Activated T-cell treated with anti-CD3 and anti-CD28 coated beads, Interleukin-2, amount 50 U/mL, for 24 hours (primary cell): ENCODE data around the gene KCTD2.

ENCODE experiments used
- DNase-seq: peaks from one replicate; pipeline ENCODE4 v3.0.0-alpha.2; 2020
- H3K27ac Mint-ChIP-seq: 2 replicates; pipeline ENCODE4 v1.8.0; 2020; ENCODE audit warnings: mild to moderate bottlenecking, mixed read lengths
- H3K27me3 Mint-ChIP-seq: 2 replicates; pipeline ENCODE4 v1.8.0; 2020; ENCODE audit warnings: mixed read lengths
- H3K36me3 Mint-ChIP-seq: 2 replicates; pipeline ENCODE4 v1.8.0; 2020; ENCODE audit warnings: low read depth, mixed read lengths
- H3K4me1 Mint-ChIP-seq: 2 replicates; pipeline ENCODE4 v1.8.0; 2020; ENCODE audit warnings: low read depth, mixed read lengths
- H3K4me3 Mint-ChIP-seq: 2 replicates; pipeline ENCODE4 v1.8.0; 2020; ENCODE audit warnings: mild to moderate bottlenecking, moderate library complexity, mixed read lengths
- H3K9me3 Mint-ChIP-seq: 2 replicates; pipeline ENCODE4 v1.8.0; 2020; ENCODE audit warnings: mixed read lengths

Gene KCTD2

DNA sequence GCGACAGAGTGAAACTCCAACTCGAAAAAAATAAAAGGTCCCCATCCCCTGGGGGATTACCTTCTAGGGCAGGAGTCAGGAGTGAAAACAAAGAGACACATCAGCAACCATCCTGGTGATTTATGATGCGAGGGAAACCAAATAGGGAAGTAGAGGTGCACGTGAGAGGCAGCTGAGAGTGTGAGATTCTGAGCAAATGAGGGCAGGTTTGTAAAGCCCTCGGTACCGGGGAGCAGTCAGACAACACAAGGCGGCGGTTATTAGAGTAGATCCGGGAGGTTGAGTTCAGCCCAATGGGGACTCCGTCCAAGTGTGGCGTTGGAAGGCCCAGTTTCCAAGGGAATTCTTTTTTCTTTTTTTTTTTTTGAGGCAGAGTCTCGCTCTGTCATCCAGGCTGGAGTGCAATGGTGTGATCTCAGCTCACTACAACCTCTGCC, 55.4 kb downstream of the KCTD2 start:
- no peak for DNase-seq
- peaks cover 1% of the 10 kb centered on the region for H3K36me3 Mint-ChIP-seq
- H3K4me3 Mint-ChIP-seq, result no peak overlapping the region
- H3K27me3 Mint-ChIP-seq, result no peaks in the 10 kb centered on the region
- H3K27ac Mint-ChIP-seq, result no peak overlapping the region
- no peaks in the 10 kb centered on the region for H3K4me1 Mint-ChIP-seq
- H3K9me3 Mint-ChIP-seq, result no peaks in the 10 kb centered on the region

DNA sequence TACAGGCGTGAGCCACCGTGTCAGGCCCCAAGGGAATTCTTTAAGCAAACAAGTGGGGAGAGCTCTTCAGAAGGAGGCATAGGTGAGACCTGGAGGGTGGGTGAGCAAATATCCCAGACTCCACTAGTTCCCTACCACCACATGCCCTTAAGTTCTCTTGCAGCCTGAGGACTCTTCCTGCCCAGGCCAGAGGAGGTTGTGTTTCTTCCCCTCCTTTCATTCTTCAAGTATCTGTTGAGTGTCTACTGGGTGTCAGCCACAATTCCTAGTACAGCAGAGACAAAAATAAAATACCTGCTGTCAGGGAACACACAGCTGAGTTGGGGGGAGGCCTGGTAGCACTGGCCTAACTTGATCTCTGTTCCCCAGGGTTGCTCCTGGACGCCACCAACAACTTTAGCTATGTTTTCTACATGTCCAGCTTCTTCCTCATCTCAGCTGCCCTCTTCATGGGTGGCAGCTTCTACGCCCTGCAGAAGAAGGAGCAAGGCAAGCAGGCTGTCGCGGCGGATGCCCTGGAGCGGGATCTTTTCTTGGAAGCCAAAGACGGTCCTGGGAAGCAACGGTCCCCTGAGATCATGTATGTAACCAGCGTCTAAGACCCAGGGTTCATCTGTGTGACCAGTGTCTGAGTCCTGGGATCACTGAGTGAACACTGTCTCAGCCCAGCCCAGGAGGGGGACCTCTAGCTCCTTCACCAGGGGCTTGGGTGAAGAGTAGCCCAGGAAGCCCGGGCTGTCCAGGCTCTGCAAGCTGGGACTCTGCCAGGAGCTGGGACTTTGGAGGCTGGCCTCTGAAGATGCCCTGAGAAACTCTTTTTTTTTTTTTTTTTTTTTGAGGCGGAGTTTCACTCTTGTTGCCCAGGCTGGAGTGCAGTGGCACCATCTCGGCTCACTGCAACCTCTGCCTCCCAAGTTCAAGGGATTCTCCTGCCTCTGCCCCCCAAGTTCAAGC, 56.9 kb downstream of the KCTD2 start:
- Mint-ChIP-seq H3K27ac (peak overlapping the region; percentile 55), H3K4me3 (no peak overlapping the region), H3K9me3 (no peaks in the 10 kb centered on the region), H3K4me1 (peaks cover 5% of the 10 kb centered on the region), H3K36me3 (peaks cover 1% of the 10 kb centered on the region), H3K27me3 (no peaks in the 10 kb centered on the region)
- no peak for DNase-seq

DNA sequence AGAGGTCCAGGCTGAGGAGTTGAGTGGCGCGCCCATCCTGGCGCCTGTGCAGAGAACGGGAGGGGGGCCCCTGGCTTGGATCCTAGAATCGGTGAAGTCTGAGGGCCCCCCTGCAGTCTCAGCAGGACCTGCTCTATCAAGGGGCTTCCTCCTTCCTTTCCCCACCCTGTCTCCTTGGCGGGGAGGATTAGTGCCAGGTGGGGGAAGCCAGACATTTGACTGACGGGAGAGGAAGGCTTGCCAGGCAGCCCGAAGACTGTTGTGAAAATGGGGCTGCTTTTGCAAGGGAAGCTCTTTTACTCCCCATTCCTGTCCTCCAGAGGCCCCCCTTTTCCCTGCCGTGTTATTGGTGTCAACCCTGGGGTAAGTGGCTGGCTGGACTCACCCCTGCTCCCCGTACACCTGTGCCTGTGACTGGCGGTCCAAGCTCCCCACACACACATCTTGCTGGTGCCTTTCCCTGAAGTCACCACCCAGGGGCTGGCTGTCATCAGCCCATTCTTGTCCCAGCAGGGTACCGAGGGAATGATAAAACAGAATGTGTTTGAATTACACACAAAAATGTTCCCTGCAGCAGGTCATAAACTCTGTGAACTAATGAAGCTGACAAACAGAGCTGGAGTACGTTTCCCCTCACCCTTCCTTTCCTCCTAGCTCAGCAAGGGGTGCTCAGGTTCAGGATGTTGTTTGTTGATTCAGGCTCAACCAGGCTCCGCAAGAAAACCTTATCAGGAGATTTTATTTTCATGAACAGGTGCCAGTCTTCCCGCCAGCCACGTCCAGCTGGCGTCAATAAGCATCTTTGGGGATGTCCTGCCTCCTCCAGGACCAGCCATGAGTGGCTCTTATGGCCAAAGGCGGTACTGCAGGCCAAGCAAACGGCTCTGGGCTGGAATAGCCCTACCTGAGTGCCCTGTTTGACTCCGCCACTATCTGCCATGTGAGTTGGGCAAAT, 58.4 kb downstream of the KCTD2 start:
- Mint-ChIP-seq H3K36me3 (peaks cover 3% of the 10 kb centered on the region), H3K27me3 (no peaks in the 10 kb centered on the region), H3K4me3 (no peak overlapping the region), H3K27ac (no peak overlapping the region), H3K4me1 (peaks cover 11% of the 10 kb centered on the region), H3K9me3 (no peaks in the 10 kb centered on the region)
- DNase-seq, result no peak

DNA sequence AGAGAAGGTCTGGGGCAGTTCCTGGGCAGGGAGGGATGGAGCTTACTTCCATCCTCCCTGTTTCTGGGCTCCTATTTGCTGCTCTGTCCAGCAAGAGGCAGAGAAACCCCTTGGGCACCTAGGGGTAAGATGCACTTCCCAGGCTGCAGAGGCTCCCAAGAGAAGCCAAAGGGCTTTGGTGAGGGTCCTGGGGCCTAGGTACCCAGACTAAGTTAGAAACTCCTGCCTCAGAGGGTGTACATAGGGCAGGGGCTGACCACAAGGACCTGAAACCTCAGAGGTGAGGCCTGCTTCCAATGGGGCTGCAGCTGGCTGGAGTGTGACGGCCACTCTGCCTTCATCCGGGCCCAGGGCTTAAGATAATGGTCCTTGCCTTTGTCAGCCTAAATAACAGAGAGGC, 61.2 kb downstream of the KCTD2 start:
- Mint-ChIP-seq H3K9me3 (no peaks in the 10 kb centered on the region), H3K4me3 (peak overlapping the region; percentile 90), H3K4me1 (peaks cover 27% of the 10 kb centered on the region), H3K27me3 (no peaks in the 10 kb centered on the region), H3K27ac (no peak overlapping the region), H3K36me3 (peaks cover 10% of the 10 kb centered on the region)
- DNase-seq, result no peak

DNA sequence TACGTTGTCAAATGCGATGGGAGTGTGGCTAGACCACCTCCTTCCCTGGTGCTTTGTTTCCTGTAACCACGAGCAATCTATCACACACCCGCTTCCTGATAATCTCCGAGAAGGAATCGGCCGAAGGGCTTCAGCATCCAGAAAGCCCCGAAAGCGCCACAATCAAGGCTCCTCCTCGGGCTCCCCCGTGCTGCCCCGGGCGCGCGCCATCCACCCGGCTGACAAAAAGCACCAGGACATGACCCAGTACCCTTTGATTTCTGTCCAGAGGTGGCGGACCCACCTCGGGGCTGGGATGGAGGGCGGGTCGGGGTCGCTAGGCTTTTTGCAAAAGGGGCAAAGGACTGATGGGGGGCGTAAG, 62.0 kb downstream of the KCTD2 start:
- Mint-ChIP-seq H3K27me3 (no peaks in the 10 kb centered on the region), H3K4me3 (peak overlapping the region; percentile 90)
- peak; percentile 53 for DNase-seq

DNA sequence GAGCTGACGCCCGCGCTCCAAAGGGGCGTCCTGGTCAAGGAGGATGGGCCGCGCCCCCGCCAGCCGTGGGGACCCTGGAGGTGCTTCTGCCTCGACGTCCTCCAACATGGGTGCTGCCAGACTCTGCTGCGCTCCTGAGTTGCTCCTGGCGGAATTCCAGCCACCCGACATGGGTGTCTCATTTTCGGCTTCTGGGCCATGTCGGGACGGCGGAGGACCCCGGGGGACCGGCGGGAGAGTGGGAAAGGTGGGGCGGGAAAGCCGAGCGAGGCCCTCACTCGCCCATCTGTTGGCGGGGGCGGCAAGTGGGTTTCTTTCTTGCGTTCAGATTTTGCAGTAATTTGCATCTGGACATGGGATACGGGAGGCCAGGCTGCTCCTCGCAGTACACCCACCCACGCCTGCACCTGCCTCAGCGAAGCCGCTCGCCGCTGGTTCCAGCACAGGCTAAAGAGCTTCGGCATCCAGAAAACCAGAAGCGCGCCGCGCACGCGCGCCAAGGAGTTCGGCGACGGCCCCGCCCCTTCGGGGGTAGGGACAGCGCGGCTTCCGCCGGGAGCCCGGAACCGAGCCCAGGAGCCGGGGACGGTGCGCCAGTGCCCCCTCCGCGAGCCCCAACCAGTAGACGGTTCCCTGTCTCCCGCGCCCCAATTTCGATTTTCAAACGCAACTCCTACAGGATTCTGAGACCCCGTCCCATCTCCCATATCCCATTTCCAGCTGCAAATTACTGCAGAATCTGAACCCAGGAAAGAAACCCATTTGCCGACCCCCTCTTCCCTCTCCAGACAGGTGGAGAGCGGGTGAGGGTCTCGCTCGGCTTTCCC, 62.6 kb downstream of the KCTD2 start, which contains the start of gene ARMC7:
Gene ARMC7, plus strand, starts transcription at position 563 of the 827 bp plus-strand sequence. CDS start 320 bp downstream, outside the sequence.
- H3K27ac Mint-ChIP-seq, result peak within 1 kb of the TSS; percentile 94
- peak; percentile 97 for DNase-seq
- H3K4me3 Mint-ChIP-seq, result peak within 1 kb of the TSS; percentile 90
- peaks cover 17% of the 10 kb centered on the region for H3K36me3 Mint-ChIP-seq
- no peaks in the 10 kb centered on the region for H3K9me3 Mint-ChIP-seq
- peaks cover 36% of the 10 kb centered on the region for H3K4me1 Mint-ChIP-seq
- no peaks in the 10 kb centered on the region for H3K27me3 Mint-ChIP-seq

More for the DNA sequence above, 62.0 kb downstream of the KCTD2 start:
- Mint-ChIP-seq H3K9me3 (no peaks in the 10 kb centered on the region), H3K4me1 (peaks cover 30% of the 10 kb centered on the region), H3K36me3 (peaks cover 11% of the 10 kb centered on the region), H3K27ac (peak overlapping the region; percentile 79)

DNA sequence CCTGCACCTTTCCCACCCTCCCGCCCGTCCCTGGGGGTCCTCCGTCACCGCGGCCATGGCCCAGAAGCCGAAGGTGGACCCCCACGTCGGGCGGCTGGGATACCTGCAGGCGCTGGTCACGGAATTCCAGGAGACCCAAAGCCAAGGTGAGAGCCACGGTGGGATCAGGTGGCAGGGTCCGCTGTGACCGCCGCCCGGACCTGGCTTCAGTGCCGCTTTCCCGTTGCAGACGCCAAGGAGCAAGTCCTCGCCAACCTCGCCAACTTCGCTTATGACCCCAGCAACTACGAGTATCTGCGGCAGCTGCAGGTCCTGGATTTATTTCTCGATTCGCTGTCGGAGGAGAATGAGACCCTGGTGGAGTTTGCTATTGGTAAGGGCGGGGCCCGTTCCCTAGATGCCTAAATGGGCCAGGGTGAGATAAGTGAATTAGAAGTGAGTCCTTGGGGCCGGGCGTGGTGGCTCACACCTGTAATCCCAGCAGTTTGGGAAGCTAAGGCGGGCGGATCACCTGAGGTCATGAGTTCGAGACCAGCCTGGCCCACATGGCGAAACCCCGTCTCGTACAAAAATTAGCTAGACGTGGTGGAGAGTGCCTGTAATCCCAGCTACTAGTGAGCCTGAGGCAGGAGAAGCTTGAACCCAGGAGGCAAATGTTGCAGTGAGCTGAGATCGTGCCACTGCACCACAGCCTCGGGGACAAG, 63.4 kb downstream of the KCTD2 start:
- peaks cover 42% of the 10 kb centered on the region for H3K4me1 Mint-ChIP-seq

DNA sequence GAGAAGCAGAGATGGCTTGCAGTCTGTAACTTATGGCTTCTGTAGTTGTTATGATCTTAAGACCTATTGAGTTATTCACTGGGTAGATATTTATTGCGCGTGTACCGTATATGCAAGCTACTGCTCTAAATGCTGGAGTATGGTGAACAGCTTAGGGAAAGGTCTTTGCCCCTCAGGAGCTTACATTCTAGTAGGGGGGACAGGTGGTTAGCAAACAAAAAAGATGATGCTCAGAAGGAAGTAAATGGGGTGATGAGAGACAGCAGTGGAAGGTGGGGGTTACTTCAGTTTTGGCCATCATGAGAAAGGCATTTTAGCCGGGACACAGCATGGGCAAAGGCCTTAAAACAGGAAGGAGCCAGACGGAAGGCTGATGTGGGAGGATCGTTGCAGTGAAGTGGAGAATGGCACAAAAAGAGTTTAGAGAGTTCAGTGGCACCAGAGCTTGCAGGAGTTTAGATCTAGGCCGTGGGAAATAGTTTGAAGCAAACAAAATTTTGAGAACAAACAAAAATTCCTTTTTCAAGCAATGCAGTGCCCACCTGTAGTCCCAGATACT, 64.8 kb downstream of the KCTD2 start:
- Mint-ChIP-seq H3K4me3 (peak overlapping the region; percentile 90), H3K36me3 (peaks cover 28% of the 10 kb centered on the region), H3K9me3 (no peaks in the 10 kb centered on the region), H3K4me1 (peaks cover 42% of the 10 kb centered on the region), H3K27me3 (no peaks in the 10 kb centered on the region), H3K27ac (peak overlapping the region; percentile 56)
- DNase-seq, result no peak

More for the DNA sequence above, 63.4 kb downstream of the KCTD2 start:
- Mint-ChIP-seq H3K4me3 (peak overlapping the region; percentile 90), H3K27ac (peak overlapping the region; percentile 90), H3K36me3 (peaks cover 22% of the 10 kb centered on the region), H3K9me3 (no peaks in the 10 kb centered on the region), H3K27me3 (no peaks in the 10 kb centered on the region)
- peak; percentile 53 for DNase-seq

DNA sequence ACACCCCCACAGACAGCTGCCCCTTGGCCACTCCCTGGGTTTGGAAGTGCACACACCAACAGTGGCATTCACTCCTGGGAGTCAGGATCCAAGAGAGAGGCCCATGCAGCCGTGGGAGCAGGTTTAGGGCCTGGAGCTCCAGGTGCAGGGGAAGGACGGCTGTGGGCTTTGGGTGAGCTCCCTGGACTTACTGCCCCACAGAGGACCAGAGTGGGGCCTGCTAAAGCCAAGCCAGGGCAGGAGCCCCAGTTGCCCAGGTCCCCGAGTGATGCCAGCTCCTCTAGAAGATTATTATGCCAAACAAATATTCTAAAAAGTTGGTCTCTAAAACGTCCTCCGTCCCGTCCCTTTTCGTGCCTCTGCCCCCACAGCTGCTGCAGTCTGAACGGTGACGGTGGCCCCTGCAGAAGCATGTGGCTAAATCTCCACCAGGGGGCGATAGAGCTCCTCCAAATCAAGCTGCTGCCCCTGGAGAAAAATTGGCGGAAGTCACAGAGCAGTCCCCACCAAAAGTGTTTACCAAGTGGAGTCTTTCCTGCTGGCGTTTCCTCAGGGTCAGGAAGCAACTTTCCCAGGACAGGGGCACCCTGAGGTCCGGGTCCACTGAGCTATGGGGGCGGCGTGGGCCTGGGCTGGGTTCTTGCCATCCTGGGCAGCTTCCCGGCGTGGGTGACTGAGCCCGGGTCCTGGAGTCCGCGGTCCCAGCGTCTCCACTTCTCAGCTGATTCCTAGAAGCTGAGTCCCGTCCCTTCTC, 67.0 kb downstream of the KCTD2 start:
- H3K9me3 Mint-ChIP-seq, result no peaks in the 10 kb centered on the region
- peak; percentile 88 for DNase-seq
- H3K4me3 Mint-ChIP-seq, result peak overlapping the region; percentile 77
- H3K4me1 Mint-ChIP-seq, result peaks cover 36% of the 10 kb centered on the region
- no peaks in the 10 kb centered on the region for H3K27me3 Mint-ChIP-seq
- H3K36me3 Mint-ChIP-seq, result peaks cover 38% of the 10 kb centered on the region
- peak overlapping the region; percentile 85 for H3K27ac Mint-ChIP-seq

DNA sequence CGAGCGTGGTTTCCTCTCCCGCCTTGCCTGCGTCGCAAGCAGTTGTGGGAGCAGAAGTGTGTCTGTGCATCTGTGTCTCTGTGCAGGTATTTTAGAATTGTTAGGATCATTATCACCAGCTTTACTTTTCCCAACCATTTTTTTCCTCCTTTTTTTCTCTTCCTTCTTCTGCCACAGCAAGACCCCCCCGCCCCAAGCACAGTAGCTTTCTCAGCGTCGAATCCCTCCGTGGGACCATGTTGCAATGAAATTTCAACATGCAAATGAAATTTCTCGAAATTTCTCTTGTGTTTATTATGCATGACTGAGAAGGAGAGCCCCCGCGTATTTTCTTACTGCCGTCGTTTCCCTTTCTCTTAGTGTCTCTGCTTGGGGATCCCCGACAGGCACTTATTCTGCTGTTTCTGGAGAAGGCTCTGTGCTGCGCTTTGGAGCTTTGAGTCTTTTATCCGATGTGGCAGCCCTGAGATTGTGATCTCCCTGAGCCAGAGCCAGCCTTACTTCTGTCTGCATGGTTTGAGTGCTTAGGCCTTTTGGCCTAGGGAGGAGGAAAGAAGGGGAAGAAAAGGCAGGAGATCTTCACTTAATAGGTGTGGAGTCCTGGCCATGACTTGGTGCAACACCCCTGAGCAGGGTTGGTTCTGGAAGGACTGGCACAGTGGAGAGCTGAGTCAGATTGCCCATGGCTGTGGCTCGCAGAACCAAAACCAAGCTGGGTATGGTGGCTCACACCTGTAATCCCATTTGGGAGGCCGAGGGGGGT, 67.7 kb downstream of the KCTD2 start:
- H3K27me3 Mint-ChIP-seq, result no peaks in the 10 kb centered on the region
- peak overlapping the region; percentile 85 for H3K27ac Mint-ChIP-seq
- H3K9me3 Mint-ChIP-seq, result no peaks in the 10 kb centered on the region
- H3K36me3 Mint-ChIP-seq, result peaks cover 39% of the 10 kb centered on the region
- H3K4me3 Mint-ChIP-seq, result peak overlapping the region; percentile 77
- H3K4me1 Mint-ChIP-seq, result peaks cover 33% of the 10 kb centered on the region
- DNase-seq, result no peak
